ENCODE measurements around the gene AVPI1.
"Not testable (repeated sequence)": the region's sequence is repeated elsewhere in the genome, so short reads cannot be mapped to it uniquely, and the experiment has no call there.

The AVPI1 gene

DNA sequence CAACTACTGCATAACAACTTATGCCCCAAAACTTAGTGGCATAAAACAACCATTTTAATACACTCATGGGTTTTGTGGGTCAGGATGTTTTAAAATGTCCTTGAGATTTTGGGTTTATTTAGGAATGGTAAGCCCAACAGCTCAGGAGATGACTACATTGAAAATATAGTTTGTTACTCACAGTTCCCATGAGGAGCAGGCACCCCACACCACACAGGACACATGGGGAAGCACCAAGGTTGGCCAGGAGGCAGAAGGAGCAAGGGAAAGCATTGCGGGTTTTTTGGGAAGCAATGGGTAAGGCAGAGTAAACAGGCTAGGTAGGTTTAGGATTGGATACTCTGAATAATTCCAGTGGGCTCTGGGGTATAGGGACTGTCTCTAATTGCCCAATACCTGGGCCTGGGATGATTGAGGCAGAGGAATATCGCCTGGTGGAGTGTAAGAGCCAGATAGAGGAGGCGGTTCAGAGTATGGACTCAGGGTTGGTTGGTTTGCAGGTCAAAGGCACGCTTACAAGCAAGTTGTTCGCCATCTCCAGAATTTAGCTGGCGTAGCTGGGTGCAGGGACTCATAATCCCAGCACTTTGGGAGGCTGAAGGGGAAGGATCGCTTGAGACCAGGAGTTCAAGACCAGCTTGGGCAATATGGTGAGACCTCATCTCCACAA lies 16.5 kb upstream of the AVPI1 start:
- POLR2A ChIA-PET = interaction anchor here (1.3 kb wide), 1 partner anchor 16 kb away, joined by 3 read pairs; the partner anchor contains the start of gene AVPI1
- CTCF ChIA-PET = interaction anchor here (1.1 to 21.1 kb wide), 7 partner anchors 10 to 39 kb away, joined by 3 to 664 read pairs (median 95); partner anchors contain the start of genes AVPI1, MARVELD1 and ZFYVE27
- TF ChIP-seq, protein P1, sequence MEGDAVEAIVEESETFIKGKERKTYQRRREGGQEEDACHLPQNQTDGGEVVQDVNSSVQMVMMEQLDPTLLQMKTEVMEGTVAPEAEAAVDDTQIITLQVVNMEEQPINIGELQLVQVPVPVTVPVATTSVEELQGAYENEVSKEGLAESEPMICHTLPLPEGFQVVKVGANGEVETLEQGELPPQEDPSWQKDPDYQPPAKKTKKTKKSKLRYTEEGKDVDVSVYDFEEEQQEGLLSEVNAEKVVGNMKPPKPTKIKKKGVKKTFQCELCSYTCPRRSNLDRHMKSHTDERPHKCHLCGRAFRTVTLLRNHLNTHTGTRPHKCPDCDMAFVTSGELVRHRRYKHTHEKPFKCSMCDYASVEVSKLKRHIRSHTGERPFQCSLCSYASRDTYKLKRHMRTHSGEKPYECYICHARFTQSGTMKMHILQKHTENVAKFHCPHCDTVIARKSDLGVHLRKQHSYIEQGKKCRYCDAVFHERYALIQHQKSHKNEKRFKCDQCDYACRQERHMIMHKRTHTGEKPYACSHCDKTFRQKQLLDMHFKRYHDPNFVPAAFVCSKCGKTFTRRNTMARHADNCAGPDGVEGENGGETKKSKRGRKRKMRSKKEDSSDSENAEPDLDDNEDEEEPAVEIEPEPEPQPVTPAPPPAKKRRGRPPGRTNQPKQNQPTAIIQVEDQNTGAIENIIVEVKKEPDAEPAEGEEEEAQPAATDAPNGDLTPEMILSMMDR (IDR thresholded peaks at IDR 0.05; ENCODE audit: insufficient read depth, low read length, missing control alignments) = no peak
- no peak overlapping the region for H3K4me3 ChIP-seq (ENCODE audit: low read depth, low read length)
- no peak for DNase-seq (ENCODE audit: low read depth, low spot score)

DNA sequence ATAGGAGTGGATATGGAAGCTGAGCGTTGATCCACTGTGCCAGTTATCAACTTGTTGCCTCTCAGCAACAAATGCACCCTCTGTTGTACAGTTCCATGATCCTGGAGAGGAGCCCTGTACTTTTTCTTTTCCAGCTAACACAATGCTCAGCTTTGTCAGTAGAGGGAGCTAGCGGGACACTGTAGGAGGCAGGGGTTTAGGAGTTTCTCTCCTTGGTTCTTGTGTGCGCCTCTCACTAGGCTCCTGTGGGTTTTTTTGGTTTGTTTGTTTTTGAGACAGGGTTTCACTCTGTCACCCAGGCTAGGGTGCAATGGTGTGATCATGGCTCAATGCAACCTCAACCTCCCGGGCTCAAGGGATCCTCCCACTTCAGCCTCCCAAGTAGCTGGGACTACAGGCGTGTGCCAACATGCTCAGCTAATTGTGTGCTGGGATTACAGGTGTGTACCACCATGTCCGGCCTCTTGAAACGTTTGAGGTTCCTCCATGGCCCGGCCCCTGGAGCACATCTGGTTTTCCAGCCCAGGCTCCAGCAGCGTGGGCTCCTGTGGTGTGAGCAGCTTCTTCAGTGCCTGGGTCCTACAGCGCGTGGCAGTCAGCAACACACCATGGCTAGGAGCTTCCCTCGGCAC lies 14.5 kb upstream of the AVPI1 start:
- H3K4me3 ChIP-seq (ENCODE audit: low read depth, low read length) = no peak overlapping the region
- ChIA-PET CTCF (interaction anchor here (0.7 to 21.1 kb wide), 19 partner anchors 12 to 619 kb away, joined by 3 to 664 read pairs (median 4); partner anchors contain the start of genes AVPI1, MARVELD1 and ZFYVE27), POLR2A (interaction anchor here (0.7 to 1.5 kb wide), 3 partner anchors 22 to 35 kb away, joined by 3 to 4 read pairs (median 3); partner anchors contain the start of gene ZFYVE27)
- TF ChIP-seq, protein P1 (IDR thresholded peaks at IDR 0.05; ENCODE audit: insufficient read depth, low read length, missing control alignments) = peak; percentile 86
- DNase-seq (ENCODE audit: low read depth, low spot score) = no peak

DNA sequence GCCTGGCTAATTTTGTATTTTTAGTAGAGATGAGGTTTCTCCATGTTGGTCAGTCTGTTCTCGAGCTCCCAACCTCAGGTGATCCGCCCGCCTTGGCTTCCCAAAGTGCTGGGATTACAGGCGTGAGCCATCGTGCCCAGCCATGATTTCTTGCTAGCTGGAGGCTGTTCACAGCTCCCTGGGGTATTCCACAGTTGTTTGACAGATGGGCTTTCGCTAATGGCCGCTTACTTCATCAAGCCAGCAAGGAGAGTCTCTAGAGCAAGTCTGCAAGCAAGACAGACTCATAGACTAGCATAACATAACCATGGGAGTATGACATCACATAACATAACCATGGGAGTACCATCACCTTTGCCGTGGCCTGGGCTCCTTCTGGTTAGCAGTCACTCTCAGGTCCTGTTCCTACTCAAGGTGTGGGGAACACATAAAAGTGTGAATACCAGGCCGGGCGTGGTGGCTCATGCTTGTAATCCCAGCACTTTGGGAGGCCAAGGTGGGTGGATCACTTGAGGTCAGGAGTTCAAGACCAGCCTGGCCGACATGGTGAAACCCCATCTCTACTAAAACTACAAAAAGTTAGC lies 11.1 kb upstream of the AVPI1 start:
- POLR2A ChIA-PET = interaction anchor here (0.5 kb wide), 1 partner anchor 18 kb away, joined by 3 read pairs; no protein-coding TSS in a partner anchor
- not testable (repeated sequence) for H3K4me3 ChIP-seq (ENCODE audit: low read depth, low read length); DNase-seq (ENCODE audit: low read depth, low spot score)
- CTCF ChIA-PET = interaction anchor here (1.0 to 5.7 kb wide), 7 partner anchors 8 to 35 kb away, joined by 3 to 68 read pairs (median 6); partner anchors contain the start of gene AVPI1

DNA sequence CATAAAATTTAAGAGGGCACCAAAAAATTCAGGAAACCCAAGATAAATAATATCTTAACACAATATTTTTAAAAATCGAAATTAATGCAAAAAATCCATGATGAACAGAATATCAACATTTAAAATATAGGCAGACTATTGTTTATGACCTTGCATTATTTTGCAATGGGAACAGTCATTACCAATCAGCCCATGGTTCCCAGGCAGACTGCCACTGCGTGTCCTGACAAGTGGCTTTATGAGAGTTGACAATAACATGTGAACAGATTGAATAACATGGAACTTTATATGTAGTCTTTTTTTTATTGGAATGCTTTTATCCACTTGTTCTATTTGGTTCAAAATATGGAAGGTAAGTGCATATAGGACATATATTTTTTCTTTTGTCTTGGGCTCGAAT lies 3.1 kb upstream of the AVPI1 start:
- ChIA-PET POLR2A (interaction anchor here (0.8 to 4.3 kb wide), 4 partner anchors 12 to 34 kb away, joined by 3 to 46 read pairs (median 5); partner anchors contain the start of gene MARVELD1), CTCF (interaction anchor here (1.0 to 11.6 kb wide), 4 partner anchors 14 to 42 kb away, joined by 4 to 305 read pairs (median 43); partner anchors contain the start of gene MARVELD1)
- TF ChIP-seq, protein P1 (IDR thresholded peaks at IDR 0.05; ENCODE audit: insufficient read depth, low read length, missing control alignments) = no peak
- no peak overlapping the region for H3K4me3 ChIP-seq (ENCODE audit: low read depth, low read length)
- DNase-seq (ENCODE audit: low read depth, low spot score) = no peak

DNA sequence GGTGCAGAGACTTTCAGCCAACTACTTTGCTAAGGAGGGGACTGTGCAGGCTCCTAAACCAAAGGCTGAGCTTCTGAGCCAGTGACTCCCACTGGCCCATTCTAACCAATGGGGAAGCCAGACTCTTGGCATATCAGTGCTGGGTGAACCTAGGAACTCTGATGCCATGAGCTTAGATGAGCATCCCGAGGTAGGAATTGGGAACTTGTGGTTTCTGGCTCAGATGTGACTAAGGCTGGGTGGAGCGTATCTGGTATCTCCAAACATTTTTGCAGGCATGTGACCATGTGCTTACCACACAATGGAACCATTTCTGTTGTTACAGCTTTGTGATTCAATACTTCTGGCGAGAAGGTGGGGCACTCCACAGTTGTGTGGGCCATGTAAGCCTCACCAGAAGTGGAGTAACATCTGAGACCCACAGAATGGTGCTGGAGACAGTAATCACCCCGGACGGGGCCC lies 2.5 kb upstream of the AVPI1 start:
- TF ChIP-seq, protein P1 (IDR thresholded peaks at IDR 0.05; ENCODE audit: insufficient read depth, low read length, missing control alignments) = no peak
- ChIA-PET CTCF (interaction anchor here (1.0 to 11.6 kb wide), 5 partner anchors 14 to 43 kb away, joined by 4 to 305 read pairs (median 9); partner anchors contain the start of gene MARVELD1), POLR2A (interaction anchor here (0.8 to 4.3 kb wide), 5 partner anchors 11 to 34 kb away, joined by 3 to 46 read pairs (median 5); partner anchors contain the start of gene MARVELD1)
- peak; percentile 91 for DNase-seq (ENCODE audit: low read depth, low spot score)
- no peak overlapping the region for H3K4me3 ChIP-seq (ENCODE audit: low read depth, low read length)

Data from AG04449 (cell line).